Suprapubic skin (tissue), 4 donors: Measurements from ENCODE around the gene FCAMR. TPM values are rescaled to one million over a fixed set of nuclear protein-coding genes. Genes with fewer than 3 reads are reported as not detected.
"Not testable (repeated sequence)": the region's sequence is repeated elsewhere in the genome, so short reads cannot be mapped to it uniquely, and the experiment has no call there.

Experiments used
- DNase-seq, 2 donors: peaks; one replicate each; pipeline ENCODE4 v3.0.0-alpha.2; 2019; ENCODE audit warnings: low spot score in 2 of 2
- H3K27ac ChIP-seq: fragments of 200-600 bp; sonication (generic); one replicate; pipeline ENCODE4 v1.5.1; 2019
- H3K27me3 ChIP-seq: fragments of 200-600 bp; sonication (generic); one replicate; pipeline ENCODE4 v1.5.1; 2019
- H3K36me3 ChIP-seq: fragments of 200-600 bp; sonication (generic); one replicate; pipeline ENCODE4 v1.5.1; 2019
- H3K4me1 ChIP-seq: fragments of 200-600 bp; sonication (generic); one replicate; pipeline ENCODE4 v1.5.1; 2019
- H3K4me3 ChIP-seq: fragments of 200-600 bp; sonication (generic); one replicate; pipeline ENCODE4 v1.5.1; 2019; ENCODE audit warnings: mild to moderate bottlenecking
- H3K9me3 ChIP-seq: fragments of 200-600 bp; sonication (generic); one replicate; pipeline ENCODE4 v1.5.1; 2019
- EP300 ChIP-seq: sonication (generic); formaldehyde crosslinking; IDR thresholded peaks from one replicate; pipeline ENCODE4 v1.6.1; 2017; ENCODE audit warnings: antibody characterized with exemption
- POLR2A ChIP-seq, 2 donors: fragments of 450-650 bp; IDR thresholded peaks; one replicate each; pipeline ENCODE4 v1.6.1; 2017; ENCODE audit warnings: antibody characterized with exemption in 2 of 2, mild to moderate bottlenecking in 2 of 2, moderate library complexity in 2 of 2
- POLR2AphosphoS5 ChIP-seq, 3 donors: sonication (generic); formaldehyde crosslinking; IDR thresholded peaks; one replicate each; pipeline ENCODE4 v1.6.1; 2017; ENCODE audit warnings: antibody characterized with exemption in 3 of 3
- WGBS: methylation state at CpG from one replicate; pipeline ENCODE4 v1.1.5; 2018; 5-methylcytosine and 5-hydroxymethylcytosine counted together
- total RNA-seq, 4 donors: library from RNA; depleted of rRNA; stranded (reverse); fragments of >200 nt; gene quantifications; one replicate each; pipeline ENCODE4 v1.1.0, GENCODE V29; 2016
- TF ChIP-seq, protein P1 (sequence below), 2 donors: fragments of 200-600 bp in 1 of 2; fragments of 450-650 bp in 1 of 2; sonication (generic) in 1 of 2; IDR thresholded peaks; one replicate each; pipeline ENCODE4 v1.5.1; 2016 to 2019; ENCODE audit warnings: antibody characterized with exemption in 2 of 2, mild to moderate bottlenecking in 1 of 2, moderate library complexity in 1 of 2

Gene FCAMR
- total RNA-seq, 4 donors from 2014 or later = not detected

- Histone ChIP-seq H3K4me3 (no peak overlapping the region), H3K4me1 (no peaks in the 10 kb centered on the region), H3K27ac (no peak overlapping the region), H3K9me3 (no peaks in the 10 kb centered on the region), H3K27me3 (no peaks in the 10 kb centered on the region), H3K36me3 (no peaks in the 10 kb centered on the region)
- 84% methylated on average over 6 of the region's 6 CpGs for WGBS
- no peak for DNase-seq
- no peak for TF ChIP-seq POLR2AphosphoS5 (IDR thresholded peaks at IDR 0.05)
- TF ChIP-seq, protein P1, sequence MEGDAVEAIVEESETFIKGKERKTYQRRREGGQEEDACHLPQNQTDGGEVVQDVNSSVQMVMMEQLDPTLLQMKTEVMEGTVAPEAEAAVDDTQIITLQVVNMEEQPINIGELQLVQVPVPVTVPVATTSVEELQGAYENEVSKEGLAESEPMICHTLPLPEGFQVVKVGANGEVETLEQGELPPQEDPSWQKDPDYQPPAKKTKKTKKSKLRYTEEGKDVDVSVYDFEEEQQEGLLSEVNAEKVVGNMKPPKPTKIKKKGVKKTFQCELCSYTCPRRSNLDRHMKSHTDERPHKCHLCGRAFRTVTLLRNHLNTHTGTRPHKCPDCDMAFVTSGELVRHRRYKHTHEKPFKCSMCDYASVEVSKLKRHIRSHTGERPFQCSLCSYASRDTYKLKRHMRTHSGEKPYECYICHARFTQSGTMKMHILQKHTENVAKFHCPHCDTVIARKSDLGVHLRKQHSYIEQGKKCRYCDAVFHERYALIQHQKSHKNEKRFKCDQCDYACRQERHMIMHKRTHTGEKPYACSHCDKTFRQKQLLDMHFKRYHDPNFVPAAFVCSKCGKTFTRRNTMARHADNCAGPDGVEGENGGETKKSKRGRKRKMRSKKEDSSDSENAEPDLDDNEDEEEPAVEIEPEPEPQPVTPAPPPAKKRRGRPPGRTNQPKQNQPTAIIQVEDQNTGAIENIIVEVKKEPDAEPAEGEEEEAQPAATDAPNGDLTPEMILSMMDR (IDR thresholded peaks at IDR 0.05) = no peak
- TF ChIP-seq EP300 = no peak
- no peak for TF ChIP-seq POLR2A (IDR thresholded peaks at IDR 0.05)
Observed at GRCh38 chr1:206929524-206929923, 40.7 kb downstream of the FCAMR start.

- WGBS = 77% methylated on average over 2 of the region's 2 CpGs
- no peak overlapping the region for H3K4me3 ChIP-seq
- no peak for DNase-seq
- H3K36me3 ChIP-seq = no peaks in the 10 kb centered on the region
- H3K4me1 ChIP-seq = peaks cover 4% of the 10 kb centered on the region
- TF ChIP-seq, protein P1 (IDR thresholded peaks at IDR 0.05) = no peak
- TF ChIP-seq EP300 = no peak
- no peak for TF ChIP-seq POLR2AphosphoS5 (IDR thresholded peaks at IDR 0.05)
- no peak for TF ChIP-seq POLR2A (IDR thresholded peaks at IDR 0.05)
- no peaks in the 10 kb centered on the region for H3K9me3 ChIP-seq
- H3K27me3 ChIP-seq = no peaks in the 10 kb centered on the region
- no peak overlapping the region for H3K27ac ChIP-seq
Observed at GRCh38 chr1:206926286-206926685, 44.0 kb downstream of the FCAMR start.

- 72% methylated on average over 11 of the region's 11 CpGs for WGBS
- Histone ChIP-seq H3K4me3 (no peak overlapping the region), H3K9me3 (no peaks in the 10 kb centered on the region), H3K36me3 (no peaks in the 10 kb centered on the region), H3K27me3 (no peaks in the 10 kb centered on the region), H3K27ac (no peak overlapping the region), H3K4me1 (peaks cover 4% of the 10 kb centered on the region)
- TF ChIP-seq, protein P1 (IDR thresholded peaks at IDR 0.05) = no peak
- TF ChIP-seq POLR2A (IDR thresholded peaks at IDR 0.05) (no peak), EP300 (no peak), POLR2AphosphoS5 (IDR thresholded peaks at IDR 0.05) (no peak)
- no peak for DNase-seq
Observed at GRCh38 chr1:206925106-206925736, 45.0 kb downstream of the FCAMR start.

DNA sequence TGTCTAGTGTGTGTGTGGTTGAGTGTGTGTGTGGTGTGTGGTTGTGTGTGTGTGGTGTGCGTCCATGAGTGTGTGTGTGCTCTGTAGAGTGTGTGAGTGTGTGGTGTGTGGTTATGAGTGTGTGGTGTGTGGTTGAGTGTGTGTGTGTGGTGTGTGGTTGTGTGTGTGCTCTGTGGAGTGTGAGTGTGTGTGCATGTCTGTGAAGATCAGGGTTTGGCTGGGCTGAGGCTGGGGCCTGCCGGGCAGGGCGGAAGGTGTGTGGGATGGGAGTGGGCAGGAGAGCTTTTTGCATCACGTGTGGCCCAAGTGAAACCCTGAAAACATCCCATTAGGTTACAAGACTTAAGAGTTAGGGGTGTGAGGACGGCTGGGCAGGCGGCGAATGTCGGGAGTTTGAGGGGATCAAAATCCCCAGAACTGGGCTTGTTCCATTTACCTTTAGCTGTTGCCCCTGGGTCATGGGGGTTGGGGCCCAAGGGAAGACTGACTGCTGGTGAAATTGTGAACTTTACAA is 45.6 kb downstream of the FCAMR start:
- Histone ChIP-seq H3K27me3 (no peaks in the 10 kb centered on the region), H3K36me3 (no peaks in the 10 kb centered on the region), H3K4me1 (peaks cover 4% of the 10 kb centered on the region), H3K9me3 (no peaks in the 10 kb centered on the region), H3K4me3 (no peak overlapping the region), H3K27ac (no peak overlapping the region)
- WGBS = 69% methylated on average over 8 of the region's 8 CpGs
- no peak for TF ChIP-seq POLR2AphosphoS5 (IDR thresholded peaks at IDR 0.05)
- TF ChIP-seq, protein P1 (IDR thresholded peaks at IDR 0.05) = no peak
- TF ChIP-seq EP300 = no peak
- no peak for TF ChIP-seq POLR2A (IDR thresholded peaks at IDR 0.05)
- no peak for DNase-seq

GRCh38 chr1:206923961-206924557 is 46.2 kb downstream of the FCAMR start:
- not testable (repeated sequence) for H3K36me3 ChIP-seq, H3K4me1 ChIP-seq, H3K4me3 ChIP-seq, H3K9me3 ChIP-seq, DNase-seq, H3K27ac ChIP-seq, H3K27me3 ChIP-seq
- WGBS = 81% methylated on average over 4 of the region's 4 CpGs
